ENCODE data around the gene ATP5F1E.
"Not testable (repeated sequence)": the region's sequence is repeated elsewhere in the genome, so short reads cannot be mapped to it uniquely, and the experiment has no call there.

ATP5F1E gene

GRCh38 chr20:59018817-59019216 lies 13.3 kb downstream of the ATP5F1E start:
- no peak for DNase-seq

GRCh38 chr20:59017493-59018231 lies 14.5 kb downstream of the ATP5F1E start:
- no peak for DNase-seq

DNA sequence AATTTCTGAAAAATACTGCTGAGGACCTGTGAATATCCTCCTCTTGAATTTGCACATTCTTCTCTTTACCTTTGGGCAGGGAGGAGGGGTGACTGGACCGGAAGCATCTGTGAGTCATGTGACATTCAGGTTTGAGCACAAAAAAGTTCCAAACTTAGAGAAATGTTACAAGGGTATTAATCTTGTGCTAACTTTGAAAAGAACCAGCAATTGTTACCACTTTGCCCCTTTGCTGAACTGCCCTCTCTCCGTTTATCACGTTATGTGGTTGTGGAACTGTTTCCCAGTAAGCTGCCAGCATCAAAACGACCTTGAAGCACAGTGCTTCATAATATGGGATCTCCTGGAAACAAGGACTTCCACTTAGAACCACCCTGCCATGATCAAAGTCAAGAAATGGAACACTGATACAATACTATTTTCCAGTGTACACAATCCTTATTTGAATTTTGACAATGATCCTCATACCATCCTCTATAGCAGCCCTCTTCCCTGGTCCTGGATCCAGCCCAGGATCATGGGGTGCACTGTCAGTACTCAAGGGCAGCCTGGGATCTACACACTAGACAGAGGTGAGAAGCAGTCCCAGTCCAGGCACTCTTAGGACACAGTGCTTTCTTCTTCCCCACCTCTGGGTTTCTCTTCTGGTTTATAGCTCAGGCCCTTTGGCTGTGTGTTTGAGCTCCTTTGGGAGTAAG lies 15.2 kb downstream of the ATP5F1E start:
- no peak for DNase-seq

- DNase-seq: no peak
Measured at GRCh38 chr20:59015812-59016711, 16.1 kb downstream of the ATP5F1E start.

DNA sequence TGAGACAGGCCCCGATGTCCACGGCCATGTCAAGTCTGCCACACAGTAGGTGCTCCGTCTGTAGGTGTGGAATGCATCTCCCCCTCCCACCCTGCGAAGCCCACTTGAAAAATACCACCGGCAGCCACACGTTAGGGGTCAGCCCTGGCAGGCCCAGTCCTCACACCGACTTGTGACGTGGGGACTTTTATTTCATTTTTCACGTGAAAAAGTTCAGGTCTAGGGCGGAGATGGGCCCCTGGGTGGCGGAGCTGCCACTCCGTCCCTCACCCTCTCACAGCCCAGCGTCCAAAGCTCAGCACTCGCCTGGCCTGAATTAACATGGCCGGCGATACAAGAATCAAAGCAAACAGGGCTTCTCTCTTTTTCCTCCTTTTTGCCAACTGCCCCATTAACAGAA lies 16.7 kb downstream of the ATP5F1E start:
- no peak for DNase-seq

- DNase-seq: no peak
Measured at GRCh38 chr20:59014680-59015389, 17.3 kb downstream of the ATP5F1E start.

DNA sequence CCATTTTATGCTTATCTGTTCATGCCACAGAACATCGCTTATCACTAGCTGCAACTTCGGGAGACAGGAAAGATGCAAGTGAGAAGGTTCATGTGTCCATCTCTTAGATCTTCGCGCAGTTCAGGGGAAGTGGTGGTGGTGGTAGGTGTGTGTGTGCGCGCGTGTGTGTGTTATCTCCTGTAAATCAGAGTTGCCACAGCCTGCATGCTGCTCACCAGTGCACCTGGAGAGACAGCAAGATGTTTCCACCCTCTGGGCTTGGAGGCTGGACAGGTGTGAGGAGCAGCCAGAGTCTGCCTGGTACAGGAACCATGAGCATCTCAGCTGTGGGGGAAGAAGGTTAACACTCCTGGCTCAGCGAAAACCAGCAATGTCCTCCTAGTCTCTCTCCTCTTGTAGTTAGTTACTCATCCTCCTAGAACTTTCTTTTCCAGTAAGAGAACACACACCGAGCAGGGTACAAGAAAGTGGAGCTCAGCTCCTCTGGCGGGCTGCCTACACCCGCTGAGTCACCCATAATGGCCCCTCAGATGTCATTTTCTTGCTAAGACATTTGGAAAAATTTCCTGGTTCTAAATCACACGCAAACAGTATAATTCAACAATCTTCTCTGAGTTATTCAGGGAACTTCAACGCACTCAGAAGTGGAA lies 18.1 kb downstream of the ATP5F1E start:
- DNase-seq: no peak

- DNase-seq: no peak
Measured at GRCh38 chr20:59013031-59013951, 18.8 kb downstream of the ATP5F1E start.

DNA sequence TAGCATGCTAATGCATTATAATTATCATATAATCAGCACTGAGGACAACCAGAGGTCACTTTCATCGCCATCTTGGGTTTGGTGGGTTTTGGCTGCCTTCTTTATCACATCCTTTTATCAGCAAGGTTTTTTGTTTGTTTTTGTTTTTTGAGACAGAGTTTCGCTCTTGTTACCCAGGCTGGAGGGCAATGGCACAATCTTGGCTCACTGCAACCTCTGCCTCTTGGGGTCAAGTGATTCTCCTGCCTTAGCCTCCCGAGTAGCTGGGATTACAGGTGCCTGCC lies 20.3 kb downstream of the ATP5F1E start:
- DNase-seq: not testable (repeated sequence)

DNA sequence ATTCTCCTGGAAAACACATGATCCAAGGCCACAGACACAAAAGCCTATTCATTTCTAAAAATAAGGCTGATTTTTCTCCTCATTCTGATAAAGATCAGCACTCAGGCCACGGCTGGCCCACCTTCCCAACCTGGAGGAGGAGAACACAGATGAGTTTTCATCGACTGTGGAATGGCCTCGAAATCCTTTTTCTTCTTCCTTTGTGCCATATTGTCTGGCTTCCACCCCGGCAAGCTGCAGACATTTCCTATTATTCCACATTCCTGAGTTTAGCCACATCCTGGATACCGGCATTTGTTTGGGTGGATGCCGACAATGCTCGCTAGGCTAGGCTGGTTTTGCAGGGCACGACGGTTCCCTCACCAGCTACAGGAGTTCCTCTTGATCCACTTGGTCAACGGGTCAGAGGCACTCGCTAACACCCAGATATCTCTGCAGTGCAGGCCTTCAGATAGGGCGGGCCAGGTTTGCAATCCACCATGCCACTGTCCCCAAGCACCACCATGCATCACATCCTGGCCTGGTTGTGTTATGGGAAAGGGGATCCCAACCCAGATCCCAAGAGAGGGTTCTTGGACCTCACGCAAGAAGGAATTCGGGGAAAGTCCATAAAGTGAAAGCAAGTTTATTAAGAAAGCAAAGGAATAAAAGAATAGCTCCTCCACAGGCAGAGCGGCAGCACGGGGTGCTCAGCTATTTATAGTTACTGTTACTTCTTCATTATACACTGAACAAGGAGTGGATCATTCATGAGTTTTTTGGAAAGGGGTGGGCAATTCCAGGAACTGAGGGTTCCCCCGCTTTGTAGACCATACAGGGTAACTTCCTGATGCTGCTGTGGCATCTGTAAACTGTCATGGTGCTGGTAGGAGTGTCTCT lies 20.9 kb downstream of the ATP5F1E start:
- no peak for DNase-seq

- no peak for DNase-seq
Measured at GRCh38 chr20:59010321-59010994, 21.7 kb downstream of the ATP5F1E start.

DNA sequence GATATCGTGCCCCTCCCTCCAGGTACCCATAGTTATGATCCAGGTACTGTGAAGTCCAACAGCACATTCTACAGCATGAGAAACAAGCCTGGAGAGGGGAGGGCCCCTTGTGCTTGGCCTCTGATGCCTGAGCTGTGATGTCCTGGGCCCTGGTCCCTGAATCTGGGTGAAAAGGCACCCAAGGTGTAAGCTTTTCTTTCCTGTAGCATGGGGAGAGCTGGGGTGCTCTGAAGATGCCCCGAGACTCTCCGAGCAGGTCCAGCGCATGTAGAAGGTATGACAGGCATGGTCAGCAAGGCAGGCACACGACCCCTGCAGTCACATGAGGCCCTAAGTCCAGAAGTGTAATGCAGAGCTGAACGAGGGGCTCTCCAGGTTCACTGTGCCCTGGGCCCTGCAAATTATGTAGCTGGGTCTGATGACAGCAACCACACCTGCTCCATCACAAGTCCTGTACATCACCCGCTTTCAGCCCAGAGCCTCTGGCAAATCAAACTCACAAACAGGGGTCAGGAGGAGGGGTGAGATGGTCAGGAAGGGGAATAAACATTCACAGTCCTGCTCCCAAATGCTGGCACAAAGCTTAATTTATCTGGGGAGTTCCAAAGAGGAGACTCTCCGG lies 23.3 kb downstream of the ATP5F1E start:
- DNase-seq: no peak

DNA sequence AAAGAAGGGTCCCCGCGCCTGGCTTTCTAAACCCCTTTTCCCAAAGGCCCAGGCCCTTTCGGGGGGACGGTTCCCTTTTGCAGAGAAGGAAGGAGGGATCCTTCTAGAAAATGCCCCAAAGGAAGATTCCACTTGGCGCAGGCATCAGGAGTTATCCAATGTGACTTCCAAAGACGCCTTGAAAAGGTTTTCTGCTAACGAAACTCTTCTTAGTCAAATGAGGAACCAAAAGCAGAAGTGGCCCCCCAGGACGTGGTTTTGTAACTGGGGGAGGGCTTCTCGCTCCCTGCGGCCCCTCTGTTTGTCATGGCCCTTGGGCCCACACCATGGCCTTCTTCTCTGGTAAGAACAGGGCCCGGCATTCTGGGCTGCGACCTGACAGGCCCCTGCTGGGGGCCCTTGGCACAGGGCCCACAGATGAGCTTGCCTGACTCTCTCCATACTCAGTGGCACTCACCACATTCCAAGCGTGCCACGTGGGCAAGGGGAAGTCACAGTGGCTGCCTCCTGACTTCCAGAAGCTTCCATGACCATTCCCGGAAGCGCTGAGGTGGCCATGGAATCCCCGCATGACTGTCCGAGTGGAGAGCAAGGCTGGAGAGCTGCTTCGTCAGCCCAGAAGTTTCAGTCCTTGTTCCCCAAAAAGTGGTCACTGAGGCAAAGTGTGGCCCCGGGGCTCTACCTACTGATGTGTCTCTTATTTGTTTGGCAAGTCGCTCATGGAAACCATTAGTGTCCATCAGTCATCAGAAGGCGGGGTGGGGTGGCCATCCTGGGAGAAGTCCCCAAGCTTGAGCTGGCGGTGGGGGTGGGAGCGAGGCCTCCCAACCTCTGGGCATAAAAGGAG lies 24.2 kb downstream of the ATP5F1E start:
- DNase-seq: no peak

GRCh38 chr20:59006864-59007664 lies 25.1 kb downstream of the ATP5F1E start, which contains the start of gene CTSZ:
Gene CTSZ (minus strand): TSS chr20:59007254. CDS start chr20:59007128, 126 bp downstream.
- no peak for DNase-seq

DNA sequence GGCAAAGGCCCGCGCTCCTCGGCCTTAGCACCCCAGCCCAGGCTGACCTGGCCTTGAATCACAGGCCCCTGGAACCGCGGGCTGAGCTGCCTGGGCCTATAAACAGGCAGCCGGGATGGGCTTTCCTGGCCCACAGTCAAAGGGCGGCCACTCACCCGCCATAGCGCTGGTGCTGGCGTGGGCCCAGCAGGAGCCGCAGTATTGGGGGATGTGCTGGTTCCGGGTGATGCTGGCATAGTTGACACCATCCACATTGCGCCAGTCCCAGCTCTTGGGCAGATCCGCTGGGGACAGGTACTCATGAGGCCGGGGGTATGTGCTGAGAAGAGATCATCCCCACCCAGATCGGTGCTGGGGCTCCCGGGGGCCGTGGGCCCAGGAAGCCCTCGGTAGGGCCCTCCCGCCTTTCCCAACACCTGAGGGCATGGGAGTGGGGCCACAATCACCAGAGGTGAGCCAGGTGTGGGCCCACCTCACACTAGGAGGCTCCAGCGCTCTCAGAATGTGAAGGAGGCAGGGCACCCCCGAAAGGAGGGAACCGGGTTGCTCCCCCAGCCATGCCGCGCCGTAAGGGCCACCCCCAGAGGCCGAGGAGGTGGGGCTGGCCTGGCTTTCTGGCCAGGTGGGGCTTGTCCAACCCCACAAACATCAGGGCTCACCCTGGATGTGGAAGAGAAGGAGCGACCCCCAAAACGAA lies 25.8 kb downstream of the ATP5F1E start:
- DNase-seq: no peak

DNA sequence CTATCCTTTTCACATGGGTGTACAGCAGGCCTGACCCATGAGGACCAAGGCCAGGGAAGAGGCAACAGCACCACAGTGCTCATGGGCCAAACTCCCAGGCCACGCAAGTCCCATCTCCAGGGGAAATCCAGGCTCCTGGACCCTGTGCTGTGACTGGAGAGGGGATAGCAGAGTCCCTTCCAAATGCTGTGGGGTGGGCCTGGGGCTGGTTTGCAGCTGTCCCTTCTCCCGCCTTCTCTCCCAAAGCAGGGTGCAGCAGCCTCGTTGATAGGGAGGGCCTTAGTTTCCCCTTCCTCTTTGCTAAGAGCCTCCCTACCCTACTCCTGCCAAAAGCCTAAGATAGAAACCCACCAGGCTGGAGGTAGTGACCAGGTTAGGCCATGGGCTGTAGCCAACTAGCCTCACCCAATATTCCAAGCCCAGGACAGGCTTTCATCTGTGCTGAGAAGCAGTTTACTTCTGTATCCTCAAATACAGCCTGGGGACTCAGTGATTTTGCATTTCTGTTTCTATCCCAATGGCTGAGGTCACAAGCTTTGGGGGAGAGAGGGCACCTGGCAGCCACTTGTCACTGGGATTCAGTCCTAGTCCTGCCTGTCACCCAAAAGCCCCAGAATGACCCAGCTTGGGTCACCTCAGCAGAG lies 26.5 kb downstream of the ATP5F1E start:
- DNase-seq: no peak
